Adipose tissue (tissue), 3 donors: ENCODE results near the gene ESPNL. TPM values are rescaled to one million over a fixed set of nuclear protein-coding genes. Genes with fewer than 3 reads are reported as not detected.

Source experiments
- H3K27ac ChIP-seq: one replicate; pipeline ENCODE4 v1.5.1; 2013; ENCODE audit warnings: low read depth, low read length
- WGBS, 3 donors: extraction: QIAGEN DNeasy Blood & Tissue Kit; methylation state at CpG; one replicate each; pipeline ENCODE4 v1.1.7; 2013; 5-methylcytosine and 5-hydroxymethylcytosine counted together
- polyA plus RNA-seq, 3 donors: library from polyadenylated mRNA; stranded (reverse); fragments of 200-250 nt; gene quantifications; one replicate each; pipeline ENCODE4 v1.2.3, GENCODE V29; 2013
- donor health status: healthy with polysubstance abuse.
- donor health status: Bipolar disorder and iron deficiency.
- donor health status: healthy.

Gene ESPNL
- polyA plus RNA-seq, 3 donors, result 0.04 to 0.67 (median 0.06) TPM

GRCh38 chr2:238122287-238123217, 22.4 kb downstream of the ESPNL start:
- no peak overlapping the region for H3K27ac ChIP-seq
- WGBS, 3 donors, result 86 to 89% (median 87%) methylated on average over 29 of the region's 29 CpGs

- 81 to 83% (median 83%) methylated on average over 22 of the region's 22 CpGs for WGBS, 3 donors
- no peak overlapping the region for H3K27ac ChIP-seq
Observed at GRCh38 chr2:238123218-238123971, 23.3 kb downstream of the ESPNL start.

DNA sequence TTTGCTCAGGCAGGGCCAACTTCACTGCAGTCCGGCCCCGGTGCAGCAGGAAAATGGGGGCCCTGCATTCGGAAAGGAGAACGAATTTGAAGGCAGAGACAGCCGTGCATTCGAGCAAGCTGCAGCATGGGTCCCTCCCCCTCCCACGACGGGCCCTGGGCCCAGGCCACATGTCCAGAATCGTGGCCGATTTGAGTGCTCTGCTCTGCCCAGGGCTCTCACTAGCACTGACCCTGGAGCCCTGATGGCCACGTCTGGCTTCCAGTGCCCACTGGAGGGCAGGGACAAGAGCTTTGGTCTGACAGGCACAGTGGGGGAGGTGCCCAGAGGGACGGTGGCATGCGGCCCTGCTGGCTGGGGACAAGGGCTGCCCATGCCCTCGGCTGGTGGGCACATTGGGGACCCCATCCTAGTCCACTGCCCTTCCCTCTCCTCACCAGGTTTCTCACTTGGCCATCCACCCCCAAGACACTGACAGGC, 23.9 kb downstream of the ESPNL start:
- 71 to 84% (median 78%) methylated on average over 12 to 14 of the region's 14 CpGs for WGBS, 3 donors
- no peak overlapping the region for H3K27ac ChIP-seq

GRCh38 chr2:238124488-238125126, 24.5 kb downstream of the ESPNL start:
- WGBS, 3 donors, result 90 to 93% (median 92%) methylated on average over 19 of the region's 19 CpGs

GRCh38 chr2:238125127-238125885, 25.2 kb downstream of the ESPNL start:
- H3K27ac ChIP-seq, result no peak overlapping the region
- WGBS, 3 donors, result 91 to 93% (median 92%) methylated on average over 18 to 20 of the region's 20 CpGs

More at GRCh38 chr2:238124488-238125126, 24.5 kb downstream of the ESPNL start:
- no peak overlapping the region for H3K27ac ChIP-seq

- WGBS, 3 donors, result 90 to 98% (median 95%) methylated on average over 2 of the region's 2 CpGs
- H3K27ac ChIP-seq, result no peak overlapping the region
Observed at GRCh38 chr2:238126338-238126737, 26.2 kb downstream of the ESPNL start.

DNA sequence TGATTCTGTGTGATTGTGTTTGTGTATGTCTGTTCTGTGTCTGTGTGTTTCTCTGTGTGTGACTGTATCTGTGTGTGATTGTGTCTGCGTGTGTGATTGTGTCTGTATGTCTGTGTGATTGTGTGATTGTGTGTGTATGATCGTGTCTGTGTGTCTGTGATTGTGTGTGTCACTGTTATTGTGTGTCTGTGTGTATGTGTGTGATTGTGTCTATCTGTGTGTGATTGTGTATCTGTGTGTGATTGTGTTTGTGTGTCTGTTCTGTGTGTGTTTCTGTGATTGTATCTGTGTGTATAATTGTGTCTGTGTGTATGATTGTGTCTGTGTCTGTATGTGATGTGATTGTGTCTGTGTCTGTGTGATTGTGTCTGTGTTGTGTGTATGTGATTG, 26.6 kb downstream of the ESPNL start:
- 87 to 92% (median 91%) methylated on average over 2 of the region's 2 CpGs for WGBS, 3 donors
- H3K27ac ChIP-seq, result no peak overlapping the region

DNA sequence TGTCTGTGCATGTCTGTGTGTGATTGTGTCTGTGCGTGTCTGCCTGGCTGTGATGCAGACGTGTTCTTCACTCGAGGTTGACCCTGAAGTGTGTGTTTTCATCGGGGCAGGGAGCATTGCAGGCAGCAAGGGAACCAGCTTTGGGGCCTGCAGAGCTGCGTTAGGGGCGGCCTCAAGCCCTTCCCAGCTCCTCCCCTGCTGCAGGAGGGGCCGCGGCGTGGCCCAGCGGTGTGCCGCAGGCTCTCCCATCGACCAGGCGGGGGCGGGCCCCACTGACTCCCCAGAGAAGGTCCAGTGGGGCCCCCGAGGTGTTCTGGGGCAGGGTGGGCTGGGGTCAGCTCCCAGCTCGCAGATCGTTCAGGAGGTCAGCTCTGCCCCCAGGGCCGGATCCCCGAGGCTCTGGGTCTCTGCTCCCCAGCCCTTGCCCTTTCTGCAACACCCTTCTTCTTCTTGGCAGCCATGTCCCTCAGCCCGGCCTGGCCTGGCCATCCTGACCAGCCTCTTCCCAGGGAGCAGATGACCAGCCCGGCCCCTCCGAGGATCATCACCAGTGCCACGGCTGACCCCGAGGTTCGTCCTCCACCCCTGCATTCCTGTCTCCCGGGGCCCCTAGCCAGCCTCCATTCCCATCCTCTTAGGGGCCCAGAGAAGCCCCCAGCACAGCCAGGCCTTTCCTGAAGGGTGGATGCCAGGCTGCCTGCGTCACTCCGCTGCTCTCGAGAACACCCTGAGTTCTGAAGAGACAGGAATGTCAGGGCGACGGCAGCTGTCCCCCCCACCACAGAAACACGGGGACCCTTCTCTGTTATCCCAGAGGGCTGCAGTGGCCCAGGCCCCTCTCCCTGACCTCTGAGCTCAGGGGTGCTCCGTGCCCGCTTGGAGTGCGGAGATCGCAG, 27.3 kb downstream of the ESPNL start:
- WGBS, 3 donors, result 46 to 59% (median 50%) methylated on average over 33 to 36 of the region's 36 CpGs
- H3K27ac ChIP-seq, result no peak overlapping the region

DNA sequence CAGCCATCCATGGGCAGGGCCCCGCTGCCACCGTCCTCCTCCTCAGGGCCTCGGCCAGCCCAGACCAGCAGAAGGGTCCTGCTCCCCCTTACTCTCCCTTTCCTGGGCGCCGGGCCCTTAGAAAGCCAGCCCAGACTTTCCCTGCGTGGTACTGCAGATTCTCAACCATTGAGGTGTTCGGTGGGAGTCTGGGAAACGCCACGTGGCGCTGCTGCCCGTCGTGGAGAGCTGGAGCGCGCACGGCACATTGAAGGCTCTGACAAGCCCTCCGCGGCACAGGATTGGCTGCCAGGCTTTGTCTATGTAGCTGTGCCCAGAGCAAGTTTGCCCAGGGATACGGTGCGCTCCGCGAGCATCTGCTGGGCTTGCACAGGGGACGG, 27.9 kb downstream of the ESPNL start:
- WGBS, 3 donors, result 87 to 92% (median 89%) methylated on average over 22 of the region's 22 CpGs

GRCh38 chr2:238128534-238129001, 28.4 kb downstream of the ESPNL start:
- H3K27ac ChIP-seq, result no peak overlapping the region
- 79 to 83% (median 79%) methylated on average over 26 to 30 of the region's 30 CpGs for WGBS, 3 donors

More for the DNA sequence above, 27.9 kb downstream of the ESPNL start:
- H3K27ac ChIP-seq, result no peak overlapping the region

DNA sequence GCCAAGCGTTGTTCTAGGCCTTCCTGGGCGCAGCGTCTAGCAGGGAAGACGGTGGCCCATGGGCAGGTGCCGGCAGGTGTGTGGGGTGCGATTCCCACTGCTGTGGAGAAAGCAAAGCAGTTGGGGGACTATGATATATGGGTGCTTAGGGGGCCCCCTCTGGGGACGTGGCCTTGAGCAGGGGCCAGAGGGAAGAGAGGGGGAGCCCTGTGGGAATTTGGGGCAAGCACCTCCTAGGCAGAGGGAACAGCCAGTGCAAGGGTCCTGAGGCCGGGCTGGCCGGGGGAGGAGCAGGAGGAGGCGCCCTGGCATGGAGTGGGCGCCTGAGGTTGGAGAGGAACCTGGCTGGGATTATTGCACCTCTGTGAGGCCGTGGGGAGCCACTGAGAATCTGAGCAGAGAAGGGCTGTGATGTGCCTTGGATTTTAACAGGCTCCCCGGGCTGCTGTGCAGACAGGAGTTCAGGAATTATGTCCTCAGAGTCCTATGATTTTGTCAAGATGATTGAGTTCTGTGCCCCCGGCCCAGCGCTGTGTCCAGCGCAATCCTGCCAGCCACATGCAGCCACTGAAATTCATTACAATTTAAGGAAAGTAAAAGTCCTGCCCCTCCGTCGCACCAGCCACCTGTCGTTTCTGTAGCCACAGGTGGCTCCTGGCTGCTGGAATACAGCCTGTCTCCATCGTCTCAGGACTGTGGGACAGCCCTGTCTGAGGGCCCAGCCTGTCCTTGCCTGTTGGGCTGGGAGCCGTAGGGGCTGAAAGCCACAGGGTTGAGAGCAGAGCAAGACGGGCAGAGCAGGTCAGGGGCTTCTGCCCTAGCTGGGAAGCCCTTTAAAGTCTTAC, 29.2 kb downstream of the ESPNL start:
- WGBS, 3 donors, result 86 to 89% (median 88%) methylated on average over 22 of the region's 22 CpGs
- H3K27ac ChIP-seq, result no peak overlapping the region

GRCh38 chr2:238130111-238130695, 30.1 kb downstream of the ESPNL start:
- no peak overlapping the region for H3K27ac ChIP-seq
- WGBS, 3 donors, result 88 to 92% (median 89%) methylated on average over 27 to 28 of the region's 28 CpGs

DNA sequence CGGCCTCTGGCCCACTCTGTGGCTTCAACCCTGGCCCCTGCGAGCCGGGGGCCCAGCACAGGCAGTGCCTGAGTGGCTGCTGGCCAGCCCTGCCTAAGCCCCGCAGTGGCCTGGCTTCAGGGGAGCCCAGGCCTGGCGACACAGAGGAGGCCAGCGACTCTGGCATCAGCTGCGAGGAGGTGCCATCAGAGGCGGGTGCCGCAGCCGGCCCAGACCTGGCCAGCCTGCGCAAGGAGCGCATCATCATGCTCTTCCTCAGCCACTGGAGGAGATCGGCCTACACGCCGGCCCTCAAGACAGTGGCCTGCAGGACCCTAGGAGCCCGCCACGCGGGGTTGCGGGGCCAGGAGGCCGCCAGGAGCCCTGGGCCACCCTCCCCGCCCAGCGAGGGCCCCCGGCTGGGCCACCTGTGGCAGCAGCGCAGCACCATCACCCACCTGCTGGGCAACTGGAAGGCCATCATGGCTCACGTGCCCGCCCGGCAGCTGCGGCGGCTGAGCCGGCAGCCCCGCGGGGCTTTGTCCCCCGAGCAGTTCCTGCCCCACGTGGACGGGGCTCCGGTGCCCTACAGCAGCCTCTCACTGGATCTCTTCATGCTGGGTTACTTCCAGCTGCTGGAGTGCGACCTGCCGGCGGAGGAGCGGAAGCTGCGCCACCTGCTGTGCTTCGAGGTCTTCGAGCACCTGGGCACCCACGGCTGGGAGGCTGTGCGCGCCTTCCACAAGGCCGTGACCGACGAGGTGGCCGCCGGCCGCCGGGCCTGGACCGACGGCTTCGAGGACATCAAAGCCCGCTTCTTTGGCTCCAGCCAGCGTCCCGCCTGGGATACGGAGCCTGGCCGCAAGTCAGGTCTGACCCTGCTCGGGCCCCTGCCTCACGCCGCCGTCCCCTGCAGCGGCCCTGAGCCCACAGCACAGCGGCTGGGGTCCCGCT, 30.8 kb downstream of the ESPNL start:
- H3K27ac ChIP-seq, result no peak overlapping the region
- WGBS, 3 donors, result 91 to 92% (median 92%) methylated on average over 64 to 68 of the region's 68 CpGs

GRCh38 chr2:238131761-238132462, 31.8 kb downstream of the ESPNL start:
- WGBS, 3 donors, result 89 to 94% (median 91%) methylated on average over 14 of the region's 14 CpGs
- no peak overlapping the region for H3K27ac ChIP-seq
